Smooth muscle cell (in vitro differentiated cells): Measurements from ENCODE around the gene ERBB4. TPM values are rescaled to one million over a fixed set of nuclear protein-coding genes. Genes with fewer than 3 reads are reported as not detected.

Experiments used
- DNase-seq: peaks from one replicate; lab custom pipeline; 2025; ENCODE audit not compliant: unreplicated experiment; lab: John Stamatoyannopoulos, UW
- H2AFZ ChIP-seq: fragments of 200-600 bp; sonication (generic); 2 replicates; pipeline ENCODE4 v1.6.0; 2016; ENCODE audit warnings: antibody characterized with exemption, low read depth, mild to moderate bottlenecking
- H3F3A ChIP-seq: fragments of 200-600 bp; sonication (generic); 2 replicates; pipeline ENCODE4 v1.6.0; 2017; ENCODE audit warnings: antibody characterized with exemption, low read depth
- H3K27ac ChIP-seq: fragments of 200-600 bp; sonication (generic); 2 replicates; pipeline ENCODE4 v1.5.1; 2016; ENCODE audit warnings: low read depth, mild to moderate bottlenecking
- H3K27me3 ChIP-seq: fragments of 200-600 bp; sonication (generic); 2 replicates; pipeline ENCODE4 v1.6.1; 2016; ENCODE audit warnings: low read depth, mild to moderate bottlenecking
- H3K36me3 ChIP-seq: fragments of 200-600 bp; sonication (generic); 2 replicates; pipeline ENCODE4 v1.5.1; 2016; ENCODE audit warnings: low read depth
- H3K4me1 ChIP-seq: fragments of 200-600 bp; sonication (generic); 2 replicates; pipeline ENCODE4 v1.5.1; 2016; ENCODE audit warnings: low read depth
- H3K4me2 ChIP-seq: fragments of 200-600 bp; sonication (generic); 2 replicates; pipeline ENCODE4 v1.6.0; 2016; ENCODE audit warnings: mild to moderate bottlenecking
- H3K4me3 ChIP-seq: fragments of 200-600 bp; sonication (generic); 2 replicates; pipeline ENCODE4 v1.5.1; 2016; ENCODE audit warnings: mild to moderate bottlenecking
- H3K79me2 ChIP-seq: fragments of 200-600 bp; sonication (generic); 2 replicates; pipeline ENCODE4 v1.6.0; 2016; ENCODE audit warnings: low read depth, mild to moderate bottlenecking
- H3K9ac ChIP-seq: fragments of 200-600 bp; sonication (generic); 2 replicates; pipeline ENCODE4 v1.6.0; 2016; ENCODE audit warnings: low read depth
- H3K9me3 ChIP-seq: fragments of 200-600 bp; sonication (generic); replicated peaks from 2 replicates; pipeline ENCODE4 v1.5.1; 2016; ENCODE audit warnings: low read depth
- H4K20me1 ChIP-seq: fragments of 200-600 bp; sonication (generic); 2 replicates; pipeline ENCODE4 v1.6.0; 2016; ENCODE audit warnings: low read depth
- CTCF ChIP-seq: fragments of 200-600 bp; sonication (generic); IDR thresholded peaks from 2 replicates; pipeline ENCODE4 v1.5.1; 2017; ENCODE audit warnings: borderline replicate concordance, mild to moderate bottlenecking, antibody characterized with exemption; ENCODE audit not compliant: insufficient read depth, poor library complexity, severe bottlenecking
- WGBS: methylation state at CpG from one replicate; pipeline ENCODE4 v1.1.7; 2016; ENCODE audit warnings: low lambda C conversion rate; 5-methylcytosine and 5-hydroxymethylcytosine counted together
- polyA plus RNA-seq: library from polyadenylated mRNA; unstranded; fragments of >200 nt; fragmentation: Nextera tagmentation; extraction: Ambion mirVana; gene quantifications from 2 replicates; pipeline ENCODE4 v1.2.1, GENCODE V29; 2016
- total RNA-seq: library from RNA; depleted of rRNA; stranded (reverse); fragments of >200 nt; gene quantifications from 2 replicates; pipeline ENCODE4 v1.2.3, GENCODE V29; 2014

ERBB4 gene
- total and polyA plus RNA-seq, 2 experiments from 2014 or later: 0.67 TPM; not detected in 1

- Histone ChIP-seq H3K27ac (no peak overlapping the region), H4K20me1 (no peaks in the 10 kb centered on the region), H2AFZ (no peak overlapping the region), H3K4me2 (no peak overlapping the region), H3K27me3 (no peaks in the 10 kb centered on the region), H3K9me3 (no peaks in the 10 kb centered on the region), H3K79me2 (no peaks in the 10 kb centered on the region), H3K9ac (no peak overlapping the region), H3K4me3 (no peak overlapping the region), H3K36me3 (no peaks in the 10 kb centered on the region), H3K4me1 (peaks cover 7% of the 10 kb centered on the region), H3F3A (no peaks in the 10 kb centered on the region)
- TF ChIP-seq CTCF: no peak
- 70% methylated on average over 2 of the region's 2 CpGs for WGBS
- no peak for DNase-seq
Observed at GRCh38 chr2:212427638-212428037, 111.0 kb downstream of the ERBB4 start.

DNA sequence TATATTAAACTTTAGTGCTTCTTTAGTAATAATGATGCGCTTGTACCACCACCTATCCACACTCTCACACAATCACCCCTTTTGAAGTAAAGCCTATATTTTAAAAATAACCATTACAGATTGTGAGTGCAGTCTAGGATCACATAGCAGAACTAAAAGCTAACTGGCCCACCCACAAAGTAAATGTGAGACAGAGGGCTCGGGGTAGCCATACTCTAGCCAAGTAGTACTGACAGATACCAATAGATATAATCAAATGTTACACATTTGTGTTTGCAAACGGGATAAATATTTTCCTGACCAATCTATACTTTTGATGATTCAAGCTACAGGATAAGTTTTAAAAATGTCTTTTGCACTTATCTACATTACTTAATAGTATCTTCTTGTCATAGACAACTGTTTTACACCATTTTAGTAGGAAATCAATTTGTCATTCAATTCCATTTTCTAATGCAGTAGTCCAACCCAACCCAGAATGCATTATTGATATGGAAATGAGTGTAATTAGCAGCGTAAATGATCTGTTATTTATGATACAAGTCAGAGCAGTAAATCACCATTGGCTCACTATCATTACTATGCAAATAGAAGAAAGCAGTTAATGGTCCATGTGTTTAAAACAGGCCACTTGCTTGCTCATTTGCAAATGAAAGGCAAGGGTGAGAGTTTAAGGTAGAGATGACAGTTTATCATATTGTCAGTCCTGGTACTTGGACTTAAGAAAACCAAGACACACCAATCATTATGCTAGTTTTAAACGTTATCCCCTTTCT is 111.8 kb downstream of the ERBB4 start:
- Histone ChIP-seq H3K27ac (no peak overlapping the region), H3K4me3 (no peak overlapping the region), H3K9me3 (no peaks in the 10 kb centered on the region), H4K20me1 (no peaks in the 10 kb centered on the region), H3F3A (no peaks in the 10 kb centered on the region), H3K79me2 (no peaks in the 10 kb centered on the region), H3K4me2 (no peak overlapping the region), H3K36me3 (no peaks in the 10 kb centered on the region), H3K9ac (no peak overlapping the region), H3K4me1 (peaks cover 7% of the 10 kb centered on the region), H3K27me3 (no peaks in the 10 kb centered on the region), H2AFZ (no peak overlapping the region)
- DNase-seq: no peak
- TF ChIP-seq CTCF: no peak
- 67% methylated on average over 5 of the region's 5 CpGs for WGBS

DNA sequence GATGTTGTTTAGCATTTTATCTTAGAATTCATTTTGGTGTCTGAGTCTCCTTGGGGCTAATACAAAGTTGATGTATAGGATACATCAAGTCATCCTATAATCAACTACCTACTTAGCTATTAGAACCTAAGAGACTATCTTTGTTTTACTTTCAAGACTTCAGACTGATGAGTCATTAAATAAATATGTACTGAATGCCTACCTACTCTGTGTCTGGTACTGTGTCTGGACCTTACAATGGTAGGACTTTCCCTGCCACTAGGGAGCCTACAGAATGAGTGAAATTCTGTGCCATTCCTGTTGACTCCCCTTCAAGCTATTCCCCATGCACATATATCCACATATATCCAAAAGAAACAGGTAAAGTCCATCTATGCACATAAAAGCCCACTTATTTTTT is 114.5 kb downstream of the ERBB4 start:
- H3K9me3 ChIP-seq: no peaks in the 10 kb centered on the region
- no peak for DNase-seq
- H3K36me3 ChIP-seq: no peaks in the 10 kb centered on the region
- no peak overlapping the region for H3K9ac ChIP-seq
- peaks cover 7% of the 10 kb centered on the region for H3K4me1 ChIP-seq
- H3K27me3 ChIP-seq: no peaks in the 10 kb centered on the region
- H3K4me2 ChIP-seq: no peak overlapping the region
- no peak overlapping the region for H2AFZ ChIP-seq
- H3K27ac ChIP-seq: no peak overlapping the region
- H3K79me2 ChIP-seq: no peaks in the 10 kb centered on the region
- TF ChIP-seq CTCF: no peak
- no peaks in the 10 kb centered on the region for H3F3A ChIP-seq
- no peak overlapping the region for H3K4me3 ChIP-seq
- H4K20me1 ChIP-seq: no peaks in the 10 kb centered on the region

GRCh38 chr2:212423089-212423488 is 115.5 kb downstream of the ERBB4 start:
- H3K9me3 ChIP-seq: no peaks in the 10 kb centered on the region
- WGBS: 44% methylated on average over 1 of the region's 1 CpG
- H3K36me3 ChIP-seq: no peaks in the 10 kb centered on the region
- no peak for TF ChIP-seq CTCF
- H4K20me1 ChIP-seq: no peaks in the 10 kb centered on the region
- H3K27ac ChIP-seq: no peak overlapping the region
- H3K9ac ChIP-seq: no peak overlapping the region
- no peaks in the 10 kb centered on the region for H3K4me1 ChIP-seq
- H3K27me3 ChIP-seq: no peaks in the 10 kb centered on the region
- no peak overlapping the region for H3K4me2 ChIP-seq
- H3K79me2 ChIP-seq: no peaks in the 10 kb centered on the region
- no peaks in the 10 kb centered on the region for H3F3A ChIP-seq
- no peak for DNase-seq
- no peak overlapping the region for H2AFZ ChIP-seq
- no peak overlapping the region for H3K4me3 ChIP-seq
